ENCODE results near the gene E2F4.

DNA sequence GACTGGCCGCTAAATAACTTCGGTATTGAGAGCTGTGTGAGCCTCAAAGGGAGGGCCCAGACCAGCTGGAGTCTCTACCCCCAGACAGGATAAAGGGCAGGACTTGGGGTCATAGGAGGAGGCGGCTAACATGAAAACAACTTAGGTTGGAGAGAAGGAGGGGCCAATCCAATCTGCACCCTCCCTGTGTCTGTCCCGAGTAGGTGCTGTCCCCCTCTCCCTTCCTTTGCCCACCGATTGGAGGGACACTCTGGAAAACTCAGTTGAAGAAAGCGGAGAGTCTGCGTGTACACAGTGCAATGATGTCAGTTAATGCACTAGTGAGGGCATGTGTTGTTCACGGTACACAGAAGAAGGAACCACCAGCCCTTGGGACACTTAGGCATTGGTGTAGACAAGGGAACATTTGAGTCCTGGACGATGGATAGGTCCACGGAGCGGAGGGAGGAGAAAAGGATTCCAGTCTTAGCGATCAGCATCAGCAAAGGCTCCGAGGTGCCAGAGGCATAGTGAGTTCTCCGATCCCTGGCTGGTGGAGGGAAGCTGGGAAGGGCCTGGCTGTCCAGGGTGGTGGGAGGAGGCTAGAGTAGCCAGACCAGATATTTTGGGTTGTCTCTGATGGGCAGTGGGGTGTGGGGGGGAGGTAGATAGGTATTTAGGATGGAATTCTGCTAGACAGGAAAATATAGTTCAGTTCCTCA, 20.9 kb upstream of the E2F4 start:
- TF ChIP-seq, protein P1, sequence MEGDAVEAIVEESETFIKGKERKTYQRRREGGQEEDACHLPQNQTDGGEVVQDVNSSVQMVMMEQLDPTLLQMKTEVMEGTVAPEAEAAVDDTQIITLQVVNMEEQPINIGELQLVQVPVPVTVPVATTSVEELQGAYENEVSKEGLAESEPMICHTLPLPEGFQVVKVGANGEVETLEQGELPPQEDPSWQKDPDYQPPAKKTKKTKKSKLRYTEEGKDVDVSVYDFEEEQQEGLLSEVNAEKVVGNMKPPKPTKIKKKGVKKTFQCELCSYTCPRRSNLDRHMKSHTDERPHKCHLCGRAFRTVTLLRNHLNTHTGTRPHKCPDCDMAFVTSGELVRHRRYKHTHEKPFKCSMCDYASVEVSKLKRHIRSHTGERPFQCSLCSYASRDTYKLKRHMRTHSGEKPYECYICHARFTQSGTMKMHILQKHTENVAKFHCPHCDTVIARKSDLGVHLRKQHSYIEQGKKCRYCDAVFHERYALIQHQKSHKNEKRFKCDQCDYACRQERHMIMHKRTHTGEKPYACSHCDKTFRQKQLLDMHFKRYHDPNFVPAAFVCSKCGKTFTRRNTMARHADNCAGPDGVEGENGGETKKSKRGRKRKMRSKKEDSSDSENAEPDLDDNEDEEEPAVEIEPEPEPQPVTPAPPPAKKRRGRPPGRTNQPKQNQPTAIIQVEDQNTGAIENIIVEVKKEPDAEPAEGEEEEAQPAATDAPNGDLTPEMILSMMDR (IDR thresholded peaks at IDR 0.05 in 2 of 3, conservative IDR thresholded peaks at IDR 0.05 in 1 of 3; ENCODE audit: borderline replicate concordance in 1 of 3, insufficient read depth in 1 of 3, low read depth in 2 of 3, low read length in 2 of 3), result no peak
- TF ChIP-seq POLR2A (IDR thresholded peaks at IDR 0.05; ENCODE audit: borderline replicate concordance, extremely low read depth, insufficient read depth, insufficient read length) (no peak), ELF1 (IDR thresholded peaks at IDR 0.05; ENCODE audit: borderline replicate concordance, low read depth) (no peak), ZNF274 (IDR thresholded peaks at IDR 0.05; ENCODE audit: low read depth, low read length) (no peak)
- TF ChIP-seq, protein P2, sequence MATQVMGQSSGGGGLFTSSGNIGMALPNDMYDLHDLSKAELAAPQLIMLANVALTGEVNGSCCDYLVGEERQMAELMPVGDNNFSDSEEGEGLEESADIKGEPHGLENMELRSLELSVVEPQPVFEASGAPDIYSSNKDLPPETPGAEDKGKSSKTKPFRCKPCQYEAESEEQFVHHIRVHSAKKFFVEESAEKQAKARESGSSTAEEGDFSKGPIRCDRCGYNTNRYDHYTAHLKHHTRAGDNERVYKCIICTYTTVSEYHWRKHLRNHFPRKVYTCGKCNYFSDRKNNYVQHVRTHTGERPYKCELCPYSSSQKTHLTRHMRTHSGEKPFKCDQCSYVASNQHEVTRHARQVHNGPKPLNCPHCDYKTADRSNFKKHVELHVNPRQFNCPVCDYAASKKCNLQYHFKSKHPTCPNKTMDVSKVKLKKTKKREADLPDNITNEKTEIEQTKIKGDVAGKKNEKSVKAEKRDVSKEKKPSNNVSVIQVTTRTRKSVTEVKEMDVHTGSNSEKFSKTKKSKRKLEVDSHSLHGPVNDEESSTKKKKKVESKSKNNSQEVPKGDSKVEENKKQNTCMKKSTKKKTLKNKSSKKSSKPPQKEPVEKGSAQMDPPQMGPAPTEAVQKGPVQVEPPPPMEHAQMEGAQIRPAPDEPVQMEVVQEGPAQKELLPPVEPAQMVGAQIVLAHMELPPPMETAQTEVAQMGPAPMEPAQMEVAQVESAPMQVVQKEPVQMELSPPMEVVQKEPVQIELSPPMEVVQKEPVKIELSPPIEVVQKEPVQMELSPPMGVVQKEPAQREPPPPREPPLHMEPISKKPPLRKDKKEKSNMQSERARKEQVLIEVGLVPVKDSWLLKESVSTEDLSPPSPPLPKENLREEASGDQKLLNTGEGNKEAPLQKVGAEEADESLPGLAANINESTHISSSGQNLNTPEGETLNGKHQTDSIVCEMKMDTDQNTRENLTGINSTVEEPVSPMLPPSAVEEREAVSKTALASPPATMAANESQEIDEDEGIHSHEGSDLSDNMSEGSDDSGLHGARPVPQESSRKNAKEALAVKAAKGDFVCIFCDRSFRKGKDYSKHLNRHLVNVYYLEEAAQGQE (IDR thresholded peaks at IDR 0.05; ENCODE audit: low read depth), result no peak
- TF ChIP-seq, protein P3, sequence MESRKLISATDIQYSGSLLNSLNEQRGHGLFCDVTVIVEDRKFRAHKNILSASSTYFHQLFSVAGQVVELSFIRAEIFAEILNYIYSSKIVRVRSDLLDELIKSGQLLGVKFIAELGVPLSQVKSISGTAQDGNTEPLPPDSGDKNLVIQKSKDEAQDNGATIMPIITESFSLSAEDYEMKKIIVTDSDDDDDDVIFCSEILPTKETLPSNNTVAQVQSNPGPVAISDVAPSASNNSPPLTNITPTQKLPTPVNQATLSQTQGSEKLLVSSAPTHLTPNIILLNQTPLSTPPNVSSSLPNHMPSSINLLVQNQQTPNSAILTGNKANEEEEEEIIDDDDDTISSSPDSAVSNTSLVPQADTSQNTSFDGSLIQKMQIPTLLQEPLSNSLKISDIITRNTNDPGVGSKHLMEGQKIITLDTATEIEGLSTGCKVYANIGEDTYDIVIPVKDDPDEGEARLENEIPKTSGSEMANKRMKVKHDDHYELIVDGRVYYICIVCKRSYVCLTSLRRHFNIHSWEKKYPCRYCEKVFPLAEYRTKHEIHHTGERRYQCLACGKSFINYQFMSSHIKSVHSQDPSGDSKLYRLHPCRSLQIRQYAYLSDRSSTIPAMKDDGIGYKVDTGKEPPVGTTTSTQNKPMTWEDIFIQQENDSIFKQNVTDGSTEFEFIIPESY (IDR thresholded peaks at IDR 0.05; ENCODE audit: extremely low read depth, insufficient replicate concordance, low read length), result no peak

Measured in HCT116 (cell line).